Endothelial cell (in vitro differentiated cells): ENCODE measurements around the gene BSN. TPM values are rescaled to one million over a fixed set of nuclear protein-coding genes. Genes with fewer than 3 reads are reported as not detected.
A peak's percentile ranks its signal among the peaks of the same experiment; 100 is the strongest.

ENCODE experiments used
- DNase-seq: peaks from one replicate; pipeline ENCODE4 v3.0.0; 2021; ENCODE audit warnings: low spot score
- H3K27ac Mint-ChIP-seq: one replicate; pipeline ENCODE4 v1.8.0; 2021; ENCODE audit warnings: mixed read lengths, inconsistent platforms; ENCODE audit not compliant: unreplicated experiment
- H3K27me3 Mint-ChIP-seq: one replicate; pipeline ENCODE4 v1.8.0; 2021; ENCODE audit warnings: mild to moderate bottlenecking, moderate library complexity, mixed read lengths, inconsistent platforms; ENCODE audit not compliant: unreplicated experiment
- H3K36me3 Mint-ChIP-seq: one replicate; pipeline ENCODE4 v1.8.0; 2021; ENCODE audit warnings: mild to moderate bottlenecking, low read depth, mixed read lengths, inconsistent platforms; ENCODE audit not compliant: unreplicated experiment
- H3K4me1 Mint-ChIP-seq: one replicate; pipeline ENCODE4 v1.8.0; 2021; ENCODE audit warnings: mild to moderate bottlenecking, mixed read lengths, inconsistent platforms; ENCODE audit not compliant: unreplicated experiment
- H3K4me3 Mint-ChIP-seq: one replicate; pipeline ENCODE4 v1.8.0; 2021; ENCODE audit warnings: mild to moderate bottlenecking, mixed read lengths, inconsistent platforms; ENCODE audit not compliant: unreplicated experiment
- H3K9me3 Mint-ChIP-seq: one replicate; pipeline ENCODE4 v1.8.0; 2021; ENCODE audit warnings: mixed read lengths, inconsistent platforms; ENCODE audit not compliant: unreplicated experiment
- CTCF ChIP-seq: fragments of 200-600 bp; sonication (generic); IDR thresholded peaks from one replicate; pipeline ENCODE4 v1.5.0; 2021; ENCODE audit warnings: antibody characterized with exemption; ENCODE audit not compliant: unreplicated experiment
- total RNA-seq: library from RNA; stranded (reverse); fragmentation: NEBNext Ultra II Directional; extraction: Animal tissue kit (Norgen Biotek cat#: 25700); gene quantifications from one replicate; pipeline ENCODE4 v1.2.1, GENCODE V29; 2021; ENCODE audit not compliant: unreplicated experiment

The BSN gene
- total RNA-seq, 1 donor from 2014 or later, result 2.4 TPM

GRCh38 chr3:49519916-49520385 is 34.3 kb upstream of the BSN start:
- peak overlapping the region; percentile 52 for H3K27ac Mint-ChIP-seq
- no peak for TF ChIP-seq CTCF
- H3K36me3 Mint-ChIP-seq, result peaks cover 17% of the 10 kb centered on the region
- no peak for DNase-seq
- H3K27me3 Mint-ChIP-seq, result peaks cover 9% of the 10 kb centered on the region
- H3K4me1 Mint-ChIP-seq, result peaks cover 16% of the 10 kb centered on the region
- H3K4me3 Mint-ChIP-seq, result no peak overlapping the region
- no peaks in the 10 kb centered on the region for H3K9me3 Mint-ChIP-seq

- Mint-ChIP-seq H3K27ac (no peak overlapping the region), H3K9me3 (no peaks in the 10 kb centered on the region), H3K4me3 (no peak overlapping the region), H3K27me3 (peaks cover 6% of the 10 kb centered on the region), H3K4me1 (peaks cover 11% of the 10 kb centered on the region), H3K36me3 (peaks cover 8% of the 10 kb centered on the region)
- TF ChIP-seq CTCF, result no peak
- DNase-seq, result no peak
Measured at GRCh38 chr3:49523756-49524747, 30.2 kb upstream of the BSN start.

DNA sequence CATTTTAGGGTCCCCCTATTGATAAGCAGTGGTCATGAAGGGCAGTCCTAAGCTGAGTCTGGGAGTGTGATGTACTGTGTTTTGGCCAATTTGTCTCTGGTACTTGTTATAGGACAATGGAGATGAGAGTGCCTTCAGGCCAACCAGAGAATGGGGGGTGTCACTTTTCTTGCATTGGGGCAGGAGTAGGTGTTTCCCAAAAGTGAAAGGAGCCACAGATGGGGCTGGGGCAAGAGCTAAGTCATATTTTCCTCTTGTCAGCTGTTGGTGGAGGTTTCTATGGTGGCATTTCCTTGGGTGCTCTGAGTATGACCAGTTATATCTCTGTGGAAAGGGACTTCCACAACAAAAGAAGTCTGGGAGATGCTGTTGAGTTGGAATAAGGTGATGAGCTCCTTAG is 24.7 kb upstream of the BSN start:
- no peaks in the 10 kb centered on the region for H3K27me3 Mint-ChIP-seq
- no peak overlapping the region for H3K27ac Mint-ChIP-seq
- H3K9me3 Mint-ChIP-seq, result no peaks in the 10 kb centered on the region
- no peak for DNase-seq
- no peaks in the 10 kb centered on the region for H3K4me1 Mint-ChIP-seq
- H3K4me3 Mint-ChIP-seq, result no peak overlapping the region
- peaks cover 13% of the 10 kb centered on the region for H3K36me3 Mint-ChIP-seq
- no peak for TF ChIP-seq CTCF

- no peaks in the 10 kb centered on the region for H3K9me3 Mint-ChIP-seq
- H3K4me3 Mint-ChIP-seq, result peak overlapping the region; percentile 7
- no peaks in the 10 kb centered on the region for H3K27me3 Mint-ChIP-seq
- no peaks in the 10 kb centered on the region for H3K4me1 Mint-ChIP-seq
- TF ChIP-seq CTCF, result no peak
- H3K36me3 Mint-ChIP-seq, result peaks cover 13% of the 10 kb centered on the region
- H3K27ac Mint-ChIP-seq, result no peak overlapping the region
- DNase-seq, result no peak
Measured at GRCh38 chr3:49530231-49530630, 24.0 kb upstream of the BSN start.

DNA sequence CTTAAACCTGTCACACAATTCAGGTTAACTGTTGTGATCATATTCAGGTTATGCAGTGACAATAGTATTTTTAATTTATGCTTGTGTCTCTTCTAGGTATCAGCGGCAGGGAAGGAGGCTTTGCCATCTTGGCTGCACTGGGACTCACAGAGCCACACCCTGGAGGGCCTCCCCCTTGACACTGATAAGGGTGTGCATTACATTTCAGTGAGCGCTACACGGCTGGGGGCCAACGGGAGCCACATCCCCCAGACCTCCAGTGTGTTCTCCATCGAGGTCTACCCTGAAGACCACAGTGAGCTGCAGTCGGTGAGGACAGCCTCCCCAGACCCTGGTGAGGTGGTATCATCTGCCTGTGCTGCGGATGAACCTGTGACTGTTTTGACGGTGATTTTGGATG is 23.6 kb upstream of the BSN start:
- no peaks in the 10 kb centered on the region for H3K4me1 Mint-ChIP-seq
- DNase-seq, result no peak
- H3K9me3 Mint-ChIP-seq, result no peaks in the 10 kb centered on the region
- H3K4me3 Mint-ChIP-seq, result no peak overlapping the region
- H3K27me3 Mint-ChIP-seq, result no peaks in the 10 kb centered on the region
- no peak for TF ChIP-seq CTCF
- no peak overlapping the region for H3K27ac Mint-ChIP-seq
- peaks cover 13% of the 10 kb centered on the region for H3K36me3 Mint-ChIP-seq
